ENCODE data around the gene ATF5.
A peak's percentile ranks its signal among the peaks of the same experiment; 100 is the strongest.

Gene ATF5

DNA sequence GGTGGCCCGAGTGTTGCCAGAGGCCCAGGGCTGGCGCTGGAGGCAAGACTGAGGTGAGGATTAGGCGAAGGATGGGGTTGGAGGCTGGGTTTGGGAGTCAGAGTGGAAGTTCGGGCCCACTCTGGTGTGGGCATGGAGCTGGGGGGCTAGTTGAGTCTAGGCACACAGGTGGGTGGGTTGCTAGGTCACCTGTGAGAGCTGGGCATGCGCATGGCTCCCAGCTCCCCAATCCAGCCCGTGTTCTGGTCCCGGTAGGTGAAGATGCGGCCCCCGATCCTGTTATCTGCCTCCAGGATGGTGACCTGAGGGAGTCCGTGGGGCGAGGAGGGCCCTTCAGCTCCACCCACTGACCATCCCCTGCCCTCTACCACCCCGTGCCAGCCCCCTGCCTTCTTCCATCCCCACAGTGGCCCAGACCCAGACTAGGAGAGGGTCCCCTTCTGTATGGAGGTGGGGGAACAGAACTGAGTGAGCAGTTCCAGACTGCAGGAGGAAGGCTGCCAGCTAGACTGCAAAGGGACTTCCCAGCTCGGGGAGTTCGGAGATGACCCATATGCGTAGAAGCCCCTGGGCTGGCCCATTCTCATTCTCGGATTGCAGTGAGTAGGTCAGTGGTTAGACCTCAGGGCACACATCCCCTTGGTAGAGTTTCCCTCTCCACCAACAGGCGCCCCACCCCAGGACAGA, 34.0 kb upstream of the ATF5 start:
- no peaks in the 10 kb centered on the region for H3K27me3 ChIP-seq (ENCODE audit: insufficient read depth, poor library complexity, severe bottlenecking)
- H3K4me3 ChIP-seq (replicated peaks; ENCODE audit: insufficient read depth, low read length): no peak overlapping the region
- DNase-seq (ENCODE audit: low read depth in 1 of 2, low spot score in 1 of 2): no peak
- no peak overlapping the region for H3K27ac ChIP-seq (replicated peaks)
- TF ChIP-seq GABPA (IDR thresholded peaks at IDR 0.05; ENCODE audit: low read depth): no peak
- no peak for TF ChIP-seq SPI1 (IDR thresholded peaks at IDR 0.05; ENCODE audit: borderline replicate concordance, low read depth)
- TF ChIP-seq, protein P1, sequence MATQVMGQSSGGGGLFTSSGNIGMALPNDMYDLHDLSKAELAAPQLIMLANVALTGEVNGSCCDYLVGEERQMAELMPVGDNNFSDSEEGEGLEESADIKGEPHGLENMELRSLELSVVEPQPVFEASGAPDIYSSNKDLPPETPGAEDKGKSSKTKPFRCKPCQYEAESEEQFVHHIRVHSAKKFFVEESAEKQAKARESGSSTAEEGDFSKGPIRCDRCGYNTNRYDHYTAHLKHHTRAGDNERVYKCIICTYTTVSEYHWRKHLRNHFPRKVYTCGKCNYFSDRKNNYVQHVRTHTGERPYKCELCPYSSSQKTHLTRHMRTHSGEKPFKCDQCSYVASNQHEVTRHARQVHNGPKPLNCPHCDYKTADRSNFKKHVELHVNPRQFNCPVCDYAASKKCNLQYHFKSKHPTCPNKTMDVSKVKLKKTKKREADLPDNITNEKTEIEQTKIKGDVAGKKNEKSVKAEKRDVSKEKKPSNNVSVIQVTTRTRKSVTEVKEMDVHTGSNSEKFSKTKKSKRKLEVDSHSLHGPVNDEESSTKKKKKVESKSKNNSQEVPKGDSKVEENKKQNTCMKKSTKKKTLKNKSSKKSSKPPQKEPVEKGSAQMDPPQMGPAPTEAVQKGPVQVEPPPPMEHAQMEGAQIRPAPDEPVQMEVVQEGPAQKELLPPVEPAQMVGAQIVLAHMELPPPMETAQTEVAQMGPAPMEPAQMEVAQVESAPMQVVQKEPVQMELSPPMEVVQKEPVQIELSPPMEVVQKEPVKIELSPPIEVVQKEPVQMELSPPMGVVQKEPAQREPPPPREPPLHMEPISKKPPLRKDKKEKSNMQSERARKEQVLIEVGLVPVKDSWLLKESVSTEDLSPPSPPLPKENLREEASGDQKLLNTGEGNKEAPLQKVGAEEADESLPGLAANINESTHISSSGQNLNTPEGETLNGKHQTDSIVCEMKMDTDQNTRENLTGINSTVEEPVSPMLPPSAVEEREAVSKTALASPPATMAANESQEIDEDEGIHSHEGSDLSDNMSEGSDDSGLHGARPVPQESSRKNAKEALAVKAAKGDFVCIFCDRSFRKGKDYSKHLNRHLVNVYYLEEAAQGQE (IDR thresholded peaks at IDR 0.05; ENCODE audit: insufficient replicate concordance, low read depth): no peak
- no peak for TF ChIP-seq POLR2AphosphoS5 (IDR thresholded peaks at IDR 0.05; ENCODE audit: low read depth)
- TF ChIP-seq, protein P2, sequence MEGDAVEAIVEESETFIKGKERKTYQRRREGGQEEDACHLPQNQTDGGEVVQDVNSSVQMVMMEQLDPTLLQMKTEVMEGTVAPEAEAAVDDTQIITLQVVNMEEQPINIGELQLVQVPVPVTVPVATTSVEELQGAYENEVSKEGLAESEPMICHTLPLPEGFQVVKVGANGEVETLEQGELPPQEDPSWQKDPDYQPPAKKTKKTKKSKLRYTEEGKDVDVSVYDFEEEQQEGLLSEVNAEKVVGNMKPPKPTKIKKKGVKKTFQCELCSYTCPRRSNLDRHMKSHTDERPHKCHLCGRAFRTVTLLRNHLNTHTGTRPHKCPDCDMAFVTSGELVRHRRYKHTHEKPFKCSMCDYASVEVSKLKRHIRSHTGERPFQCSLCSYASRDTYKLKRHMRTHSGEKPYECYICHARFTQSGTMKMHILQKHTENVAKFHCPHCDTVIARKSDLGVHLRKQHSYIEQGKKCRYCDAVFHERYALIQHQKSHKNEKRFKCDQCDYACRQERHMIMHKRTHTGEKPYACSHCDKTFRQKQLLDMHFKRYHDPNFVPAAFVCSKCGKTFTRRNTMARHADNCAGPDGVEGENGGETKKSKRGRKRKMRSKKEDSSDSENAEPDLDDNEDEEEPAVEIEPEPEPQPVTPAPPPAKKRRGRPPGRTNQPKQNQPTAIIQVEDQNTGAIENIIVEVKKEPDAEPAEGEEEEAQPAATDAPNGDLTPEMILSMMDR (IDR thresholded peaks at IDR 0.05; ENCODE audit: insufficient read depth, low read length): no peak

DNA sequence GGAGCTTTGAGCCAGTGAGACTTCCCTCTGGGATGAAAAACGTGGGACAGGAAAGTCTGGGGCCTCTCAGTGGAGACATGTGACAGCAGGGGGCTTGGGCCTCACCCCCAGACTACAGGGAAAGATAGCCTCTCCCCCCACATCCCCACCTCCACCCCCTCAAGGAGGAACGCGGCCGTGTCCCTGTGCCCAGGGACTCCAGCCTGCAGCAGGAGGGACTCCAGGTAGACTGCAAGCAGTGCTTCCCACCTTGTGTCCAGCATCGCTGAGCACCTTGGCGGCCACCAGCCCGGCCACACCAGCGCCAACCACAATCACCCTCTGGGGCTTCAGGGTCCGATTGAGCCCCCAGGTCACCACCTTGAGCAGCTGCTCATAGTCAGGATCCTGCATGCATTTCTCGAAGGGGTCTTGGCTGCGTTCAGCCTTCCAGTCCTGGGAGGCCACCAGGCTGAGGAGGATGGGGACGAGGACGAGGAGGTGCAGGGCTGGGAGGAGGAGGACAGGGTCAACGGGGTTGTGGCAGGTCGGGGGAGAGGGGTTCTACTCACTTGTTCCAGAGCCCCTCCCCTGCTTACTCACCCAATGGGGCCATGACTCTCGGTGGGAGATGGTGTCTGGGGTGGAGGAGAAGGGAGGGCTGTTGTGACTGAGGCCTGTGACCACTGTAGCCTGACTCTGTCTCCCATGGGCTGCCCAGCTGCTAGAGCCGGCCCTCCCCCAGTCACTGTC, 33.3 kb upstream of the ATF5 start:
- TF ChIP-seq POLR2AphosphoS5 (IDR thresholded peaks at IDR 0.05; ENCODE audit: low read depth) (no peak), GABPA (IDR thresholded peaks at IDR 0.05; ENCODE audit: low read depth) (no peak), SPI1 (IDR thresholded peaks at IDR 0.05; ENCODE audit: borderline replicate concordance, low read depth) (no peak)
- TF ChIP-seq, protein P1 (IDR thresholded peaks at IDR 0.05; ENCODE audit: insufficient replicate concordance, low read depth): no peak
- TF ChIP-seq, protein P2 (IDR thresholded peaks at IDR 0.05; ENCODE audit: insufficient read depth, low read length): no peak

DNA sequence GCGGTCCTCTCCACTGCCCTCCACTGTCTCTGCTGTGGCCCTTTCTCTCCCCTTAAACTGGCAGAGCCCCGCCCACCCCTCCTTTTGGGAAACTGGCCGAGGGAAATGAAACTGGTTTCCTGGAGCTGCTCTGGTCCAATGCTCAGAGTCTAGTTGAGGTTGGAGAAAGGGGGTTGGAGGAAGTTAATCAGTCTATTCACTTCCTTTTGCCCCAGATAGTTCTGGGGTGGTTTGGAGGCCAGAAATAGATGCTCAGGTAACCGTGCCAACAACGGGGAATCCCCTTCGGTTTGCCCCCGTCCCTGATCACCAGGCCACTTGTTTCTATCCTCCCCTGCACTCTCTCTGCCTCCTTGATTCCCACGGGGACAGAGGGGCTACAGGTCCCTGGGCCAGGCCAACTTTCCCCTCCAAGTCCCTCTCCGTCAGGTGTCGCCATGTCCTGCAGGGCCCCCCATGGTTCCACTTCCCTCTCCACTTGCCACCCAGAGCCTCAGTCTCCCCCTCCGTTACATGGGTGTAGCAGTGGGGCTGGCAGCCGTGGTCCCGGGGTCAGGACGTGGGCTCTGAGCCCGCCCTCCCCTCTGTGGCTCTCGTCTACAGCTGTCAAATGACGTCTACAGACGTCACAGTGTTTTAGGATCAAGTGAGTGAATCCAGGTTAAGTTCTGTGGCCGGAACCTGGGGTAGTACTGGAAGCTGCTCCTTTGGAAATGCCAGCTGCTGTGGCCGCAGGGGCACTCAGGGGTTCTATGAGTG, 32.0 kb upstream of the ATF5 start, which contains the start of gene IL4I1:
IL4I1 (minus strand) TSS at position 25 of the 759 bp plus-strand sequence. CDS start 727 bp downstream, outside the sequence.
- Histone ChIP-seq H3K27me3 (ENCODE audit: insufficient read depth, poor library complexity, severe bottlenecking) (no peaks in the 10 kb centered on the region), H3K27ac (replicated peaks) (no peak within 1 kb of the TSS), H3K4me3 (replicated peaks; ENCODE audit: insufficient read depth, low read length) (no peak within 1 kb of the TSS)
- TF ChIP-seq SPI1 (IDR thresholded peaks at IDR 0.05; ENCODE audit: borderline replicate concordance, low read depth): no peak
- no peak for TF ChIP-seq GABPA (IDR thresholded peaks at IDR 0.05; ENCODE audit: low read depth)
- TF ChIP-seq, protein P1 (IDR thresholded peaks at IDR 0.05; ENCODE audit: insufficient replicate concordance, low read depth): no peak
- TF ChIP-seq POLR2AphosphoS5 (IDR thresholded peaks at IDR 0.05; ENCODE audit: low read depth): no peak
- DNase-seq (ENCODE audit: low read depth in 1 of 2, low spot score in 1 of 2): peak in 1 of 2 experiments; percentile 29

More for the DNA sequence above, 33.3 kb upstream of the ATF5 start:
- no peak for DNase-seq (ENCODE audit: low read depth in 1 of 2, low spot score in 1 of 2)
- Histone ChIP-seq H3K27me3 (ENCODE audit: insufficient read depth, poor library complexity, severe bottlenecking) (no peaks in the 10 kb centered on the region), H3K4me3 (replicated peaks; ENCODE audit: insufficient read depth, low read length) (no peak overlapping the region), H3K27ac (replicated peaks) (no peak overlapping the region)

All from HL-60 (cell line).